Transverse colon (tissue), 4 donors: ENCODE results near the gene LMF1. TPM values are rescaled to one million over a fixed set of nuclear protein-coding genes. Genes with fewer than 3 reads are reported as not detected.

Source experiments
- DNase-seq: peaks from one replicate; pipeline ENCODE4 v3.0.0-alpha.2; 2019
- H3K27ac ChIP-seq, 4 donors: fragments of 200-600 bp; sonication (generic); 2 replicates each; pipeline ENCODE4 v1.5.1; 2016 to 2018; ENCODE audit warnings: inconsistent platforms in 4 of 4
- H3K27me3 ChIP-seq: fragments of 200-600 bp; sonication (generic); 2 replicates; pipeline ENCODE4 v1.5.1; 2017; ENCODE audit warnings: inconsistent platforms
- H3K36me3 ChIP-seq, 4 donors: fragments of 200-600 bp; sonication (generic); 2 replicates each; pipeline ENCODE4 v1.5.1; 2017 to 2019; ENCODE audit warnings: inconsistent platforms in 4 of 4
- H3K4me1 ChIP-seq, 4 donors: fragments of 200-600 bp; sonication (generic); 2 replicates each; pipeline ENCODE4 v1.5.1; 2017 to 2020; ENCODE audit warnings: inconsistent platforms in 4 of 4
- H3K4me3 ChIP-seq, 4 donors: fragments of 200-600 bp; sonication (generic); 1 replicate in 1 of 4; 2 replicates in 3 of 4; pipeline versions ENCODE4 v1.5.1 to v1.6.1; 2017 to 2019; ENCODE audit warnings: inconsistent platforms in 4 of 4
- H3K9me3 ChIP-seq, 2 donors: fragments of 200-600 bp; sonication (generic); 2 replicates each; pipeline ENCODE4 v1.5.1; 2017 to 2019; ENCODE audit warnings: inconsistent platforms in 2 of 2
- CTCF ChIP-seq, 5 experiments: fragments of 200-600 bp in 3 of 5; fragments of 450-650 bp in 2 of 5; sonication (generic) in 3 of 5; IDR thresholded peaks; 1 replicate in 2 of 5; 2 replicates in 3 of 5; pipeline ENCODE4 v1.5.1; 2016 to 2017; ENCODE audit warnings: antibody characterized with exemption in 5 of 5, inconsistent platforms in 3 of 5, mild to moderate bottlenecking in 2 of 5, moderate library complexity in 1 of 5
- EP300 ChIP-seq: sonication (generic); formaldehyde crosslinking; IDR thresholded peaks from one replicate; pipeline ENCODE4 v1.6.1; 2017; ENCODE audit warnings: antibody characterized with exemption, low read depth
- POLR2A ChIP-seq: fragments of 450-650 bp; IDR thresholded peaks from one replicate; pipeline ENCODE4 v1.6.1; 2016; ENCODE audit warnings: antibody characterized with exemption, mild to moderate bottlenecking, moderate library complexity
- POLR2AphosphoS5 ChIP-seq, 3 donors: sonication (generic); formaldehyde crosslinking; IDR thresholded peaks; one replicate each; pipeline ENCODE4 v1.6.1; 2016; ENCODE audit warnings: antibody characterized with exemption in 3 of 3
- WGBS, 2 donors: methylation state at CpG; one replicate each; pipeline ENCODE4 v1.1.5; 2018; ENCODE audit warnings: low coverage in 1 of 2; 5-methylcytosine and 5-hydroxymethylcytosine counted together
- in situ Hi-C, 4 donors: fragments of 200-750 bp; cut with MboI; loops; one replicate each; pipeline versions ENCODE4 v1.15.0 to v1.15.1; 2017; ENCODE audit warnings: low sequenced_read_pairs in 3 of 4, low pct_ligation_motif_present in 1 of 4, low pct_unique_long_range_greater_than_20kb in 1 of 4
- intact Hi-C: fragments of 100-400 bp; cut with DNase I; formaldehyde crosslinking; loops from one replicate; pipeline ENCODE4 v1.15.1; 2023; ENCODE audit warnings: low total_unique reads
- total RNA-seq, 4 donors: library from RNA; depleted of rRNA; stranded (reverse); fragments of >200 nt; gene quantifications; one replicate each; pipeline ENCODE4 v1.1.0, GENCODE V29; 2016

Gene LMF1
- total RNA-seq, 4 donors from 2014 or later, result 15.9 to 34.8 (median 19.6) TPM

GRCh38 chr16:897701-898100 lies 73.1 kb downstream of the LMF1 start:
- DNase-seq, result no peak
- no peak overlapping the region for H3K27ac ChIP-seq

GRCh38 chr16:897200-897543 lies 73.6 kb downstream of the LMF1 start:
- no peaks in the 10 kb centered on the region for H3K9me3 ChIP-seq
- H3K36me3 ChIP-seq, result no peaks in the 10 kb centered on the region
- intact Hi-C loops, result no loop called here
- WGBS, 2 donors, result 89 to 100% methylated on average over 6 to 18 of the region's 18 CpGs
- H3K4me3 ChIP-seq, result no peak overlapping the region
- no peaks in the 10 kb centered on the region for H3K27me3 ChIP-seq
- no peaks in the 10 kb centered on the region for H3K4me1 ChIP-seq
- no peak for DNase-seq
- in situ Hi-C loops, result no loop called here
- TF ChIP-seq POLR2A (no peak), CTCF (IDR thresholded peaks at IDR 0.05) (no peak), EP300 (no peak), POLR2AphosphoS5 (IDR thresholded peaks at IDR 0.05) (no peak)
- no peak overlapping the region for H3K27ac ChIP-seq

More at GRCh38 chr16:897701-898100, 73.1 kb downstream of the LMF1 start:
- intact Hi-C loops (no loop called here), in situ Hi-C loops (no loop called here)
- Histone ChIP-seq H3K27me3 (no peaks in the 10 kb centered on the region), H3K9me3 (no peaks in the 10 kb centered on the region), H3K36me3 (no peaks in the 10 kb centered on the region), H3K4me1 (no peaks in the 10 kb centered on the region), H3K4me3 (no peak overlapping the region)
- 88% methylated on average over 9 of the region's 14 CpGs; no CpG with 5 or more reads in 1 of the 2 donors for WGBS, 2 donors
- no peak for TF ChIP-seq POLR2AphosphoS5 (IDR thresholded peaks at IDR 0.05)
- no peak for TF ChIP-seq CTCF (IDR thresholded peaks at IDR 0.05)
- TF ChIP-seq POLR2A, result no peak
- no peak for TF ChIP-seq EP300

- no peak for DNase-seq
- intact Hi-C loops (no loop called here), in situ Hi-C loops (no loop called here)
- Histone ChIP-seq H3K27ac (no peak overlapping the region), H3K4me3 (no peak overlapping the region), H3K9me3 (no peaks in the 10 kb centered on the region), H3K27me3 (no peaks in the 10 kb centered on the region), H3K4me1 (no peaks in the 10 kb centered on the region), H3K36me3 (no peaks in the 10 kb centered on the region)
- WGBS, 2 donors, result 82 to 89% methylated on average over 11 to 21 of the region's 33 CpGs
- TF ChIP-seq CTCF (IDR thresholded peaks at IDR 0.05), result no peak
Measured at GRCh38 chr16:896261-897199, 74.3 kb downstream of the LMF1 start.

GRCh38 chr16:895371-895770 lies 75.4 kb downstream of the LMF1 start:
- no peak overlapping the region for H3K4me3 ChIP-seq
- no peaks in the 10 kb centered on the region for H3K4me1 ChIP-seq
- TF ChIP-seq CTCF (IDR thresholded peaks at IDR 0.05), result no peak
- TF ChIP-seq POLR2A, result no peak
- TF ChIP-seq EP300, result no peak
- TF ChIP-seq POLR2AphosphoS5 (IDR thresholded peaks at IDR 0.05), result no peak
- WGBS, 2 donors, result 79% methylated on average over 24 of the region's 24 CpGs; no CpG with 5 or more reads in 1 of the 2 donors
- intact Hi-C loops (no loop called here), in situ Hi-C loops (no loop called here)
- H3K36me3 ChIP-seq, result no peaks in the 10 kb centered on the region
- no peak overlapping the region for H3K27ac ChIP-seq
- H3K27me3 ChIP-seq, result no peaks in the 10 kb centered on the region
- DNase-seq, result no peak
- H3K9me3 ChIP-seq, result no peaks in the 10 kb centered on the region
